K562 (cell line): ENCODE measurements around the gene NXT1. TPM values are rescaled to one million over a fixed set of nuclear protein-coding genes. Genes with fewer than 3 reads are reported as not detected.
A peak's percentile ranks its signal among the peaks of the same experiment; 100 is the strongest.

Experiments
- BCL6 ChIP-seq: fragments of 250-450 bp; sonication (Bioruptor Pico); IDR thresholded peaks from 2 replicates; pipeline ENCODE4 v1.4.0; 2020
- CBFA2T3 ChIP-seq: fragments of 450-650 bp; IDR thresholded peaks from 2 replicates; pipeline ENCODE4 v1.6.1; 2017
- CBX1 ChIP-seq: sonication (generic); IDR thresholded peaks from 2 replicates; pipeline ENCODE4 v1.6.1; 2016; ENCODE audit warnings: antibody characterized with exemption, low read depth, mild to moderate bottlenecking
- CEBPB ChIP-seq: fragments of 450-650 bp; IDR thresholded peaks from 2 replicates; pipeline ENCODE4 v1.6.1; 2016; ENCODE audit warnings: missing genetic modification characterization, missing compliant biosample characterization
- CHD1 ChIP-seq: fragments of 200-600 bp; sonication (generic); IDR thresholded peaks from one replicate; pipeline ENCODE4 v1.6.1; 2012; ENCODE audit warnings: mild to moderate bottlenecking, moderate library complexity, low read length, inconsistent platforms
- CREB1 ChIP-seq, 2 experiments: sonication (generic) in 1 of 2; formaldehyde crosslinking in 1 of 2; IDR thresholded peaks; 2 replicates each; pipeline versions ENCODE4 v1.6.1 to v1.8.0; 2012 to 2022; ENCODE audit warnings: inconsistent platforms in 1 of 2, mild to moderate bottlenecking in 1 of 2, missing genetic modification reagents in 1 of 2, moderate library complexity in 1 of 2
- NELFE ChIP-seq: IDR thresholded peaks from 2 replicates; pipeline ENCODE4 v1.6.1; 2011; ENCODE audit warnings: mild to moderate bottlenecking; ENCODE audit not compliant: insufficient read depth, insufficient read length
- POLR2G ChIP-seq: fragments of 200-400 bp; formaldehyde crosslinking; IDR thresholded peaks from 2 replicates; pipeline ENCODE4 v1.6.1; 2017; ENCODE audit warnings: low read depth, mild to moderate bottlenecking, antibody characterized with exemption, low read length, moderate library complexity
- RBBP5 ChIP-seq: fragments of 200-600 bp; sonication (generic); IDR thresholded peaks from 2 replicates; pipeline ENCODE4 v1.6.1; 2012; ENCODE audit warnings: borderline replicate concordance, mild to moderate bottlenecking, low read length, control low read depth, inconsistent platforms; ENCODE audit not compliant: insufficient read depth, poor library complexity, severe bottlenecking
- RFX5 ChIP-seq: IDR thresholded peaks from 2 replicates; pipeline ENCODE4 v1.6.1; 2011; ENCODE audit warnings: low read depth, mild to moderate bottlenecking, improper control_type of control experiment, low read length
- SAFB ChIP-seq: fragments of 200-400 bp; formaldehyde crosslinking; IDR thresholded peaks from 2 replicates; pipeline ENCODE4 v1.6.1; 2017; ENCODE audit warnings: low read depth, low read length, borderline replicate concordance
- STAT5B ChIP-seq: fragments of 250-450 bp; sonication (Bioruptor Pico); IDR thresholded peaks from 2 replicates; pipeline ENCODE4 v1.8.0; 2021; ENCODE audit warnings: mild to moderate bottlenecking, inconsistent platforms
- TEAD4 ChIP-seq, 2 experiments: sonication (generic) in 1 of 2; formaldehyde crosslinking in 1 of 2; IDR thresholded peaks; 2 replicates each; pipeline versions ENCODE4 v1.6.1 to v1.8.0; 2012 to 2022; ENCODE audit warnings: borderline replicate concordance in 1 of 2, inconsistent platforms in 1 of 2, low read length in 1 of 2, mild to moderate bottlenecking in 1 of 2, missing genetic modification reagents in 1 of 2
- ZC3H8 ChIP-seq: fragments of 450-650 bp; IDR thresholded peaks from 2 replicates; pipeline ENCODE4 v1.6.1; 2017
- ZNF12 ChIP-seq: sonication (generic); formaldehyde crosslinking; IDR thresholded peaks from 2 replicates; pipeline ENCODE4 v1.4.0; 2020; ENCODE audit warnings: mild to moderate bottlenecking, missing genetic modification reagents
- ZNF668 ChIP-seq: fragments of 250-450 bp; sonication (Bioruptor Pico); IDR thresholded peaks from 2 replicates; pipeline ENCODE4 v1.8.0; 2022; ENCODE audit warnings: mild to moderate bottlenecking, inconsistent platforms
- ZNF695 ChIP-seq: fragments of 450-650 bp; formaldehyde crosslinking; IDR thresholded peaks from 2 replicates; pipeline ENCODE4 v1.4.0; 2020; ENCODE audit warnings: mild to moderate bottlenecking, moderate library complexity
- polyA plus RNA-seq, 8 experiments: library from polyadenylated mRNA; depleted of rRNA in 4 of 8; stranded (reverse) in 5 of 8; unstranded in 3 of 8; fragments of >200 nt; fragmentation: Nextera tagmentation in 2 of 8; fragmentation: Illumina TruSeq in 1 of 8; extraction: Ambion mirVana in 2 of 8; extraction: Trizol in 1 of 8; gene quantifications; 2 replicates each; pipeline versions ENCODE4 v1.2.1 to v1.2.3, GENCODE V29; 2011 to 2014; ENCODE audit warnings: inconsistent platforms in 1 of 8, missing spikeins in 1 of 8
- total RNA-seq, 7 experiments: library from RNA; depleted of rRNA in 6 of 7; stranded (reverse); fragments of >200 nt in 6 of 7; fragmentation: Illumina TruSeq in 2 of 7; extraction: Trizol in 2 of 7; gene quantifications; 2 replicates each; pipeline versions ENCODE4 v1.2.1 to v1.2.3, GENCODE V29; 2011 to 2021; ENCODE audit warnings: low replicate concordance in 1 of 7
- TF ChIP-seq, protein P1 (sequence below): fragments of 250-450 bp; sonication (Bioruptor Pico); IDR thresholded peaks from 2 replicates; pipeline ENCODE4 v1.9.0; 2021; ENCODE audit warnings: mild to moderate bottlenecking
- TF ChIP-seq, protein P2 (sequence below): fragments of 450-650 bp; formaldehyde crosslinking; IDR thresholded peaks from 2 replicates; pipeline ENCODE4 v1.4.0; 2020; ENCODE audit warnings: mild to moderate bottlenecking
- TF ChIP-seq, protein P3 (sequence below): sonication (generic); formaldehyde crosslinking; IDR thresholded peaks from 2 replicates; pipeline ENCODE4 v1.8.0; 2022; ENCODE audit warnings: mild to moderate bottlenecking, low read depth, missing genetic modification reagents
- TF ChIP-seq, protein P4 (sequence below), 2 experiments: IDR thresholded peaks; 2 replicates each; pipeline ENCODE4 v1.6.1; 2011; ENCODE audit warnings: borderline replicate concordance in 1 of 2, control low read depth in 1 of 2, low read depth in 1 of 2, low read length in 1 of 2, mild to moderate bottlenecking in 1 of 2, mixed read lengths in 1 of 2, moderate library complexity in 1 of 2; ENCODE audit not compliant: insufficient read depth in 1 of 2, insufficient read length in 1 of 2, poor library complexity in 1 of 2, severe bottlenecking in 1 of 2; ENCODE audit errors: extremely low read depth in 1 of 2

The NXT1 gene
- total and polyA plus RNA-seq, 9 of the 15 experiments (the other 6 are each of a cell fraction or from before 2014, with no cell fraction given), result 7.7 to 50.9 (median 35.6) TPM

DNA sequence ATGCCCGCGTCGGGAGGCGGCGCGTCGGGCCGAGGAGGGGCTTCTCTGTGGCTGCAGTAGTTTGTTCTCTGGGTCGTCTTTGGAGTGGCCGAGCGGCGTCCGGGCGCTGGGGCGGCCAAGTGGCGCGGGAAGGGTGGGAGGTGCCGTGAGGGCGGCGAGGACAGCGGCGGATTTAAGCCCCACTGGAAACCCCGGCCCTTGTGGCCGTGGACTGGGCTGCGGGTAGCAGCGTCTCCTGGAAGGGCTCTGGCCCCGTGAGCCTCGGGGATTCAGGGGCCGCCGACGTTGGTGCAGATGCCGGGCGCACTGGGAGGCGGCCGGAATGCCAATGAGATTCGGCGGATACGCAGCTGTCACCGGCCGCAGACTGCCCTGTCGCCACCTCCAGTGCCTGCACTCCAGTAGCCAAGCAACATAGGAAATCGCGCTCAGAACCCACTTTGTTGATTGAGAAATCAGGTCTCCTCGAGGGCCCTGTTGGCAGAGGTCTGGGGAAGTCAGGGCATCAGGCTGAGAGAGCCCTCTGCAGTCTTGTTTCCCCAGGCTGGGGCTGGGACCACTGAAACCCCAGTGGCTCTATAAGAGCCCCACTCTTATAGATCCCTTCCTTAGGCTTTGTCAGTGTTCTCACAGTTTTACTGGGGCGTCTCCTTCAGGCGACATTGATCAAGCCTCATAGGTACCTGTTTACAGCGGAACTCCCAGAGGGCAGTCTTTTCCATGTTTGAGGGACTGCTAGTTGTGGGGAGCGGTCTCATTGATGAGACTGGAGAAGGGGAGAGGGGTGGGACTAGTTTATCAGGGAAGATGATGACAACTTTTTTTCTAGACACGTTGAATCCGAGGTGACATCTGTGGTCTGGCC, 12.0 kb downstream of the NXT1 start (continued):
- TF ChIP-seq POLR2G, result peak; percentile 5; the same call in 1 of the 2 replicates
- no peak for TF ChIP-seq CBX1
- no peak for TF ChIP-seq CBFA2T3
- TF ChIP-seq SAFB, result 0 out of 2 replicates have a peak, but pooled peaks have one; percentile 12
- TF ChIP-seq TEAD4 (IDR thresholded peaks at IDR 0.05; ENCODE audit: low read length), result no peak
- TF ChIP-seq TEAD4 (CRISPR knock-in tag; IDR thresholded peaks at IDR 0.05; ENCODE audit: borderline replicate concordance), result no peak
- TF ChIP-seq RBBP5, result peak; percentile 3
- TF ChIP-seq, protein P1, sequence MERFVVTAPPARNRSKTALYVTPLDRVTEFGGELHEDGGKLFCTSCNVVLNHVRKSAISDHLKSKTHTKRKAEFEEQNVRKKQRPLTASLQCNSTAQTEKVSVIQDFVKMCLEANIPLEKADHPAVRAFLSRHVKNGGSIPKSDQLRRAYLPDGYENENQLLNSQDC (CRISPR knock-in tag), result no peak
- no peak for TF ChIP-seq BCL6
- TF ChIP-seq CREB1 (IDR thresholded peaks at IDR 0.05), result no peak
- no peak for TF ChIP-seq CREB1 (CRISPR knock-in tag; IDR thresholded peaks at IDR 0.05)
- TF ChIP-seq, protein P2, sequence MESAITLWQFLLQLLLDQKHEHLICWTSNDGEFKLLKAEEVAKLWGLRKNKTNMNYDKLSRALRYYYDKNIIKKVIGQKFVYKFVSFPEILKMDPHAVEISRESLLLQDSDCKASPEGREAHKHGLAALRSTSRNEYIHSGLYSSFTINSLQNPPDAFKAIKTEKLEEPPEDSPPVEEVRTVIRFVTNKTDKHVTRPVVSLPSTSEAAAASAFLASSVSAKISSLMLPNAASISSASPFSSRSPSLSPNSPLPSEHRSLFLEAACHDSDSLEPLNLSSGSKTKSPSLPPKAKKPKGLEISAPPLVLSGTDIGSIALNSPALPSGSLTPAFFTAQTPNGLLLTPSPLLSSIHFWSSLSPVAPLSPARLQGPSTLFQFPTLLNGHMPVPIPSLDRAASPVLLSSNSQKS, result no peak
- no peak for TF ChIP-seq RFX5
- TF ChIP-seq STAT5B (CRISPR knock-in tag), result no peak
- no peak for TF ChIP-seq ZNF695 (CRISPR knock-in tag)
- peak; percentile 20; the same call in 1 of the 2 replicates for TF ChIP-seq ZNF12 (CRISPR knock-in tag)
- TF ChIP-seq CHD1, result no peak
- TF ChIP-seq, protein P3, sequence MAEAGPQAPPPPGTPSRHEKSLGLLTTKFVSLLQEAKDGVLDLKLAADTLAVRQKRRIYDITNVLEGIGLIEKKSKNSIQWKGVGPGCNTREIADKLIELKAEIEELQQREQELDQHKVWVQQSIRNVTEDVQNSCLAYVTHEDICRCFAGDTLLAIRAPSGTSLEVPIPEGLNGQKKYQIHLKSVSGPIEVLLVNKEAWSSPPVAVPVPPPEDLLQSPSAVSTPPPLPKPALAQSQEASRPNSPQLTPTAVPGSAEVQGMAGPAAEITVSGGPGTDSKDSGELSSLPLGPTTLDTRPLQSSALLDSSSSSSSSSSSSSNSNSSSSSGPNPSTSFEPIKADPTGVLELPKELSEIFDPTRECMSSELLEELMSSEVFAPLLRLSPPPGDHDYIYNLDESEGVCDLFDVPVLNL (CRISPR knock-in tag), result no peak
- TF ChIP-seq, protein P4, sequence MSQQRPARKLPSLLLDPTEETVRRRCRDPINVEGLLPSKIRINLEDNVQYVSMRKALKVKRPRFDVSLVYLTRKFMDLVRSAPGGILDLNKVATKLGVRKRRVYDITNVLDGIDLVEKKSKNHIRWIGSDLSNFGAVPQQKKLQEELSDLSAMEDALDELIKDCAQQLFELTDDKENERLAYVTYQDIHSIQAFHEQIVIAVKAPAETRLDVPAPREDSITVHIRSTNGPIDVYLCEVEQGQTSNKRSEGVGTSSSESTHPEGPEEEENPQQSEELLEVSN (IDR thresholded peaks at IDR 0.05; ENCODE audit: borderline replicate concordance in 1 of 2, extremely low read depth in 1 of 2, insufficient read depth in 1 of 2, insufficient read length in 1 of 2, low read depth in 1 of 2, low read length in 1 of 2, poor library complexity in 1 of 2, severe bottlenecking in 1 of 2), result peak in 1 of 2 experiments; percentile 18
- TF ChIP-seq CEBPB (tag), result no peak
- TF ChIP-seq ZNF668 (CRISPR knock-in tag), result no peak
- TF ChIP-seq NELFE, result no peak
- no peak for TF ChIP-seq ZC3H8
